RWPE2 (cell line): Measurements from ENCODE around the gene SP140.

ENCODE experiments used
- ATAC-seq: fragments of 200-7000 bp; cut with Tn5 transposase; 3 replicates; pipeline ENCODE4 v1.9.1; 2021; ENCODE audit warnings: low read depth
- DNase-seq: peaks from one replicate; pipeline ENCODE4 v3.0.0-alpha.2; 2020; ENCODE audit warnings: low spot score
- H3K27ac ChIP-seq: fragments of 450-650 bp; 2 replicates; pipeline ENCODE4 v1.5.1; 2017; ENCODE audit warnings: mild to moderate bottlenecking; ENCODE audit not compliant: poor library complexity, severe bottlenecking
- H3K27me3 ChIP-seq: fragments of 250-450 bp; sonication (Bioruptor Pico); 2 replicates; pipeline ENCODE4 v1.5.1; 2021; ENCODE audit warnings: mild to moderate bottlenecking, moderate library complexity; ENCODE audit not compliant: insufficient read depth, poor library complexity, severe bottlenecking
- H3K36me3 ChIP-seq: fragments of 250-450 bp; sonication (Bioruptor Pico); 2 replicates; pipeline ENCODE4 v1.5.1; 2020; ENCODE audit warnings: low read depth, mild to moderate bottlenecking, moderate library complexity
- H3K4me1 ChIP-seq: fragments of 250-450 bp; sonication (Bioruptor Pico); 2 replicates; pipeline ENCODE4 v1.5.1; 2021; ENCODE audit warnings: mild to moderate bottlenecking, moderate library complexity; ENCODE audit not compliant: insufficient read depth, poor library complexity, severe bottlenecking
- H3K4me3 ChIP-seq: fragments of 250-450 bp; sonication (Bioruptor Pico); 2 replicates; pipeline ENCODE4 v1.5.1; 2021; ENCODE audit warnings: mild to moderate bottlenecking, moderate library complexity; ENCODE audit not compliant: severe bottlenecking
- H3K9me3 ChIP-seq: fragments of 250-450 bp; sonication (Bioruptor Pico); 2 replicates; pipeline ENCODE4 v1.5.1; 2021; ENCODE audit warnings: mild to moderate bottlenecking, moderate library complexity; ENCODE audit not compliant: severe bottlenecking
- TF ChIP-seq, protein P1 (sequence below): fragments of 450-650 bp; IDR thresholded peaks from one replicate; pipeline ENCODE4 v1.5.1; 2017; ENCODE audit warnings: mild to moderate bottlenecking, moderate library complexity; ENCODE audit not compliant: poor library complexity, severe bottlenecking

SP140 gene

GRCh38 chr2:230321031-230321430 is 95.5 kb downstream of the SP140 start:
- Histone ChIP-seq H3K4me3 (no peak overlapping the region), H3K27me3 (no peaks in the 10 kb centered on the region), H3K4me1 (no peaks in the 10 kb centered on the region), H3K27ac (no peak overlapping the region), H3K36me3 (no peaks in the 10 kb centered on the region), H3K9me3 (no peaks in the 10 kb centered on the region)
- no peak for ATAC-seq
- TF ChIP-seq, protein P1, sequence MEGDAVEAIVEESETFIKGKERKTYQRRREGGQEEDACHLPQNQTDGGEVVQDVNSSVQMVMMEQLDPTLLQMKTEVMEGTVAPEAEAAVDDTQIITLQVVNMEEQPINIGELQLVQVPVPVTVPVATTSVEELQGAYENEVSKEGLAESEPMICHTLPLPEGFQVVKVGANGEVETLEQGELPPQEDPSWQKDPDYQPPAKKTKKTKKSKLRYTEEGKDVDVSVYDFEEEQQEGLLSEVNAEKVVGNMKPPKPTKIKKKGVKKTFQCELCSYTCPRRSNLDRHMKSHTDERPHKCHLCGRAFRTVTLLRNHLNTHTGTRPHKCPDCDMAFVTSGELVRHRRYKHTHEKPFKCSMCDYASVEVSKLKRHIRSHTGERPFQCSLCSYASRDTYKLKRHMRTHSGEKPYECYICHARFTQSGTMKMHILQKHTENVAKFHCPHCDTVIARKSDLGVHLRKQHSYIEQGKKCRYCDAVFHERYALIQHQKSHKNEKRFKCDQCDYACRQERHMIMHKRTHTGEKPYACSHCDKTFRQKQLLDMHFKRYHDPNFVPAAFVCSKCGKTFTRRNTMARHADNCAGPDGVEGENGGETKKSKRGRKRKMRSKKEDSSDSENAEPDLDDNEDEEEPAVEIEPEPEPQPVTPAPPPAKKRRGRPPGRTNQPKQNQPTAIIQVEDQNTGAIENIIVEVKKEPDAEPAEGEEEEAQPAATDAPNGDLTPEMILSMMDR = no peak
- no peak for DNase-seq

DNA sequence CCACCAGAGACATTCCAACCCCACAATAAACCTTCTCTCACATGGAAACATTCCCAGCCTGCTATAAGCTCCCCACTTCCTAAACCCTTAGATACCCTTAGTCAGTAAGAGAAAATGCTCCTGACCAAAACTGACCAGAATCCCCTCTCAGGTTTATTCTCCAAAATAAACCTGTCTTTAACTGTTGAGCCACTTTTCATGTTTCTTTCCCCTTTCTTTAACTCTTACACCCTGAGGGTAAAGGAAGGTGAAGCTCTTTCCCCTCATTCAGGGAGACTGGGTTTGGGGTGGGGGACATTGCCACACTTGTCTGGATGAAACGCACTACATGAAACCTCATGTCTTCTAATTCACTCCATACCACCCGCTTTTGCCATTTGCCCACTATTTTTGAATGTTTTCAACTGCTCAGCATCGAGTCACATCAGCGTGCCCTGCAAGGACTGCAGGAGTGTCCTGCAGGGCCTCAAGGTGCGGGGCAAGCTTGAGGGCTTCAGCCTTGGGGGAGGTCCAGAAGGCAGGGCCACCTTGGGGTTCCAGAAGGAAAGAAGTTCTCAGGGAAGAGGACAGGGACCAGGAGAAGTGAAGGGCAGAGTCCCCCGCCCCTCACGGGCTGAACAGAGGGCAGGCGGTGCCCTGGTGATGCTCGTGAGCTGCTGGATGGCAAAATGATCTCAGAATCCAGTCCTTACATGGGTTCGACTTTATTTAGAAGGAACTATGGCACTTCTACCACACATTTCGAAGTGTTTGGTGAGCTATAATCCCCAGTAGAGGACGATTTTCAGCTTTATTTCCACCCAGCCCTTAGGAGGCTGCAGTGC is 97.2 kb downstream of the SP140 start:
- ATAC-seq = no peak
- DNase-seq = no peak
- H3K4me1 ChIP-seq = peaks cover 3% of the 10 kb centered on the region
- TF ChIP-seq, protein P1 = no peak
- H3K27ac ChIP-seq = no peak overlapping the region
- H3K27me3 ChIP-seq = no peaks in the 10 kb centered on the region
- H3K36me3 ChIP-seq = no peaks in the 10 kb centered on the region
- H3K9me3 ChIP-seq = no peaks in the 10 kb centered on the region
- H3K4me3 ChIP-seq = no peak overlapping the region

- TF ChIP-seq, protein P1 = no peak
- Histone ChIP-seq H3K4me1 (peaks cover 8% of the 10 kb centered on the region), H3K36me3 (peaks cover 5% of the 10 kb centered on the region), H3K27me3 (no peaks in the 10 kb centered on the region), H3K27ac (no peak overlapping the region), H3K4me3 (no peak overlapping the region), H3K9me3 (no peaks in the 10 kb centered on the region)
- ATAC-seq (no peak), DNase-seq (no peak)
Observed at GRCh38 chr2:230323385-230324106, 98.0 kb downstream of the SP140 start.

DNA sequence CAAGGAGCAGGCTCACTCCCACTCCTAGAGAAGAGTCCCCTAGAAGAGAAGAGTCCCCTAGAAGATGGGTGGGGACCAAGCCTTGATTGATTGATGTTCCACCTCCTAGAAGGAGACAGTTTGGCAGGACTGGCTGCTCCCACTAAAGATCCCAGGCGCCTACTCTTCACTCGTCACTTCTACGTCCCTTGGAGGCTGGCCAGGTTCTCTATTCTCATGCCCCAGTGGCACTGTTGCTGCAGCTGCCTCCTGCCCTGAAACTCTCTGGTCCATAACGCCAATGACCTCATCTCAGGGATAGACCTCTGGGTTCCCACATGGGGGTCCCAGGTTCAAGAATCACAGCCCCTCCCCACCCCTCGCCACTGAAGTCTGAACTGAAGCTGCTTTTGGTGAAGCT is 99.0 kb downstream of the SP140 start:
- Histone ChIP-seq H3K9me3 (no peaks in the 10 kb centered on the region), H3K27ac (no peak overlapping the region), H3K4me3 (no peak overlapping the region), H3K36me3 (peaks cover 9% of the 10 kb centered on the region), H3K27me3 (no peaks in the 10 kb centered on the region), H3K4me1 (peaks cover 8% of the 10 kb centered on the region)
- ATAC-seq = no peak
- DNase-seq = no peak
- TF ChIP-seq, protein P1 = no peak
